SK-N-SH (cell line): Measurements from ENCODE around the gene FAM135A.
"Not testable (repeated sequence)": the region's sequence is repeated elsewhere in the genome, so short reads cannot be mapped to it uniquely, and the experiment has no call there.

Experiments
- CTCF ChIP-seq: fragments of 200-600 bp; sonication (generic); IDR thresholded peaks from 2 replicates; pipeline ENCODE4 v1.6.1; 2017; ENCODE audit warnings: antibody characterized with exemption, mild to moderate bottlenecking, moderate library complexity
- RFX5 ChIP-seq: IDR thresholded peaks from 2 replicates; pipeline ENCODE4 v1.6.1; 2012; ENCODE audit warnings: mild to moderate bottlenecking, improper control_type of control experiment, low read length

DNA sequence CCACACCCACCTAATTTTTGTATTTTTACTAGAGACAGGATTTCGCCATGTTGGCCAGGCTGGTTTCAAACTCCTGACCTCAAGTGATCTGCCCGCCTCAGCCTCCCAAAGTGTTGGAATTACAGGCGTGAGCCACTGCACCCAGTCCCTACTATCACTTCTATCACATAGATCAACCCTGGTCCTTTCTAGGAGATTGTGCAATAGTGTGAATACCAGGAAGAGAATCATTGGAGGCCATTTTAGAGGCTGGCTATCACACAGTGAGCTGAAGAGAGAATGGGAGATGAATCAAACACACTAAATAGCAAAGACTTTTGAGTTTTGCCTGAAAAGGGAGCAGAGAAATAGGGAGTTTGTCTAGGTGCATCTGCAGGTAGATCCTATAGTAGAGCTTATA lies 57.2 kb downstream of the FAM135A start:
- TF ChIP-seq CTCF, RFX5: not testable (repeated sequence)
